Endothelial cell of umbilical vein (primary cell): ENCODE measurements around the gene SGPL1. TPM values are rescaled to one million over a fixed set of nuclear protein-coding genes. Genes with fewer than 3 reads are reported as not detected.

Experiments used
- BruUV-seq: library from RNA; stranded (reverse); fragments of 400-500 nt; replicated peaks from 2 replicates; lab custom pipeline; 2021; lab: Mats Ljungman, UMichigan
- CTCF ChIA-PET: fragments of 300-600, 350-600 bp; sonication (Branson Sonifier 250); formaldehyde crosslinking; loops from one replicate; lab custom pipeline; 2021; ENCODE audit warnings: antibody characterized with exemption, inconsistent platforms; lab: Charles Lee
- POLR2A ChIA-PET: fragments of 300-600, 350-600 bp; sonication (Branson Sonifier 250); formaldehyde crosslinking; loops from one replicate; lab custom pipeline; 2021; ENCODE audit warnings: antibody characterized with exemption, inconsistent platforms; lab: Charles Lee
- DNase-seq: peaks from one replicate; pipeline ENCODE4 v3.0.0-alpha.2; 2011; ENCODE audit warnings: low read depth, low spot score
- FAIRE-seq: peaks from 2 replicates; lab custom pipeline; 2011; peaks lifted over from hg19 to GRCh38; lab: Jason Lieb, UNC
- H2AFZ ChIP-seq: 2 replicates; pipeline ENCODE4 v1.6.0; 2012; ENCODE audit warnings: low read depth, low read length, control low read depth, inconsistent platforms
- H3K27ac ChIP-seq: 2 replicates; pipeline ENCODE4 v1.5.1; 2011; ENCODE audit warnings: low read depth, mild to moderate bottlenecking, control low read depth, low read length, moderate library complexity; ENCODE audit not compliant: insufficient read depth
- H3K27me3 ChIP-seq, 2 experiments: 2 replicates each; pipeline versions ENCODE4 v1.6.0 to v1.6.1; 2011; ENCODE audit warnings: low read length in 2 of 2, mixed read lengths in 1 of 2; ENCODE audit not compliant: control insufficient read depth in 2 of 2, insufficient read depth in 2 of 2
- H3K36me3 ChIP-seq, 2 experiments: 2 replicates in 1 of 2; 3 replicates in 1 of 2; pipeline ENCODE4 v1.5.1; 2011; ENCODE audit warnings: low read length in 2 of 2, mild to moderate bottlenecking in 1 of 2, moderate library complexity in 1 of 2; ENCODE audit not compliant: control insufficient read depth in 2 of 2, insufficient read depth in 2 of 2; ENCODE audit errors: extremely low read depth in 1 of 2
- H3K4me1 ChIP-seq: 3 replicates; pipeline ENCODE4 v1.5.1; 2011; ENCODE audit warnings: mild to moderate bottlenecking, low read length; ENCODE audit not compliant: control insufficient read depth, insufficient read depth; ENCODE audit errors: extremely low read depth
- H3K4me2 ChIP-seq: 2 replicates; pipeline ENCODE4 v1.6.1; 2011; ENCODE audit warnings: low read length, control low read depth, mixed read lengths; ENCODE audit not compliant: insufficient read depth
- H3K4me3 ChIP-seq, 3 experiments: fragments of 200-600 bp in 1 of 3; sonication (generic), shearing (Covaris generic) in 1 of 3; replicated peaks in 1 of 3; 2 replicates each; pipeline ENCODE4 v1.5.1; 2011 to 2016; ENCODE audit warnings: control low read depth in 3 of 3, low read length in 3 of 3, mild to moderate bottlenecking in 2 of 3, inconsistent platforms in 1 of 3, low read depth in 1 of 3, moderate library complexity in 1 of 3; ENCODE audit not compliant: insufficient read depth in 1 of 3
- H3K79me2 ChIP-seq: 2 replicates; pipeline ENCODE4 v1.6.0; 2012; ENCODE audit warnings: low read length, inconsistent platforms; ENCODE audit not compliant: control insufficient read depth, insufficient read depth
- H3K9ac ChIP-seq: replicated peaks from 2 replicates; pipeline ENCODE3; 2011; ENCODE audit warnings: low read length, control low read depth; ENCODE audit not compliant: insufficient read depth; ENCODE audit errors: extremely low read depth
- H3K9me1 ChIP-seq: replicated peaks from 3 replicates; pipeline ENCODE4 v1.6.0; 2011; ENCODE audit warnings: mild to moderate bottlenecking, low read length; ENCODE audit not compliant: control insufficient read depth, insufficient read depth; ENCODE audit errors: extremely low read depth
- H3K9me3 ChIP-seq: replicated peaks from 2 replicates; pipeline ENCODE4 v1.5.1; 2012; ENCODE audit warnings: low read length, inconsistent platforms; ENCODE audit not compliant: control insufficient read depth, insufficient read depth
- H4K20me1 ChIP-seq: replicated peaks from 2 replicates; pipeline ENCODE3; 2011; ENCODE audit warnings: mild to moderate bottlenecking, low read length; ENCODE audit not compliant: control insufficient read depth, insufficient read depth; ENCODE audit errors: extremely low read depth
- EZH2 ChIP-seq: IDR thresholded peaks from 2 replicates; pipeline ENCODE4 v1.6.1; 2012; ENCODE audit warnings: borderline replicate concordance, low read depth, mild to moderate bottlenecking, moderate library complexity, low read length, inconsistent platforms; ENCODE audit not compliant: severe bottlenecking
- FOS ChIP-seq: IDR thresholded peaks from 2 replicates; pipeline ENCODE4 v1.6.1; 2011; ENCODE audit warnings: mild to moderate bottlenecking, low read length, moderate library complexity, borderline replicate concordance; ENCODE audit not compliant: insufficient read depth
- GATA2 ChIP-seq: IDR thresholded peaks from 2 replicates; pipeline ENCODE4 v1.7.0; 2011; ENCODE audit warnings: low read depth, mild to moderate bottlenecking, moderate library complexity, mixed read lengths, low read length; ENCODE audit not compliant: insufficient read length, insufficient read depth
- JUN ChIP-seq: IDR thresholded peaks from 2 replicates; pipeline ENCODE4 v1.6.1; 2011; ENCODE audit warnings: borderline replicate concordance, low read depth; ENCODE audit not compliant: insufficient read length, insufficient read depth
- MYC ChIP-seq: IDR thresholded peaks from one replicate; pipeline ENCODE4 v1.6.1; 2011; ENCODE audit warnings: mild to moderate bottlenecking, low read depth, low read length
- POLR2A ChIP-seq: IDR thresholded peaks from 2 replicates; pipeline ENCODE4 v1.6.1; 2012; ENCODE audit warnings: low read depth, mild to moderate bottlenecking, control low read depth, low read length
- POLR2AphosphoS5 ChIP-seq: IDR thresholded peaks from 2 replicates; pipeline ENCODE4 v1.6.1; 2012; ENCODE audit warnings: low read depth, mild to moderate bottlenecking, control low read depth, low read length, moderate library complexity; ENCODE audit not compliant: insufficient read depth
- dilution Hi-C: fragments of 300-500 bp; cut with MboI; formaldehyde crosslinking; loops from one replicate; pipeline ENCODE4 v1.15.0; 2019; ENCODE audit warnings: low sequenced_read_pairs; ENCODE audit not compliant: extremely low pct_ligation_motif_present
- intact Hi-C: fragments of 100-400 bp; cut with micrococcal nuclease; formaldehyde crosslinking; loops from one replicate; pipeline ENCODE4 v1.10.0; 2022
- polyA plus RNA-seq, 4 experiments: library from polyadenylated mRNA; depleted of rRNA in 3 of 4; stranded (reverse) in 3 of 4; unstranded in 1 of 4; fragments of >200 nt; gene quantifications; 2 replicates each; pipeline versions ENCODE4 v1.2.1 to v1.2.3, GENCODE V29; 2011 to 2012; ENCODE audit warnings: missing spikeins in 1 of 4
- total RNA-seq: library from RNA; stranded (reverse); gene quantifications from 2 replicates; pipeline ENCODE4 v1.2.3, GENCODE V29; 2021
- TF ChIP-seq, protein P1 (sequence below): IDR thresholded peaks from 2 replicates; pipeline ENCODE4 v1.6.1; 2011; ENCODE audit not compliant: insufficient read depth, insufficient read length
- TF ChIP-seq, protein P2 (sequence below), 2 donors: IDR thresholded peaks; 1 replicate in 1 of 2; 2 replicates in 1 of 2; pipeline ENCODE4 v1.5.1; 2011; ENCODE audit warnings: low read length in 2 of 2, mild to moderate bottlenecking in 2 of 2, moderate library complexity in 2 of 2, control low read depth in 1 of 2, inconsistent platforms in 1 of 2, low read depth in 1 of 2; ENCODE audit not compliant: insufficient read depth in 1 of 2; ENCODE audit errors: extremely low read depth in 1 of 2

The SGPL1 gene
- total and polyA plus RNA-seq, 2 donors (not counting 3 experiments of a cell fraction or from before 2014, with no cell fraction given), result 11.4 to 25.2 TPM

DNA sequence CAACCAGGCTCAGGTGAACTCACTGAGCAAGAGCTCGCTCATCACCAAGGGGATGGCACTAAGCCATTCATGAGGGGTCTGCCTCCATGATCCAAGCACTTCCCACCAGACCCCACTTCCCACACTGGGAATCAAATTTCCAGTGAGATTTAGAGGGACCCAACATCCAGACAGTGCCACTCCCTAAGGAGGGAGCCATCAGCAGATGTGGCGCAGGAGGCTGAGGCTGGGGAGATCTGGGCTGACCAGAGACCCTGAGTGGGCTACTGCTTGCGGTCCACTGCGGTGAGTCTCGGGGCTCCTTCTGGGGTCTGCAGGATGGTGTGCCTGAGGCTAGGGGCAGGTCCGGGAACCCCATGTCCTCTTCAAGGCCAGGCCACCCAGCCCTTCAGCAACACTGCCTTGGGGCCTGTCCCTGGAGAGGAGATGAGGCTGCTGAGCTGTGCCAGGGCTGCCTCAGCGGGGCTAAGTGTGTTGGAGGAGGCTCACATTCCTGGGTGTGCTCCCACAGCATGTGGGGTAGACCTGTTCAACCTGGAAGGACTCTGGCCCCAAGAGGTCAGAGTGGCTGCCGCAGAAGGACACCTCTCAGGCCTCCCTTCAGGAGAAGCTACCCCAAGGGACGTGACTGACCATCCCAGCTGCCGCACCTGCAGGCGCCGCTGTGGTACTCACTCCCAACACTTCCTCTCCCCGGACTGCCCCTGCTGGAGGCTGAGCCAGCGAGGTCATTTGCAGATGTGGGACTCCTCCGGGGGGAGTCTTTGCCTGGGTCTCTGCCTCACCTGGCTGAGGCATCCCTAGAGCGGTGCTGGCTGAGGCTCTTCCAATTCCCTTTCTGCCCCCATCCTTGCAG, 95.0 kb downstream of the SGPL1 start:
- H3K4me1 ChIP-seq, result no peaks in the 10 kb centered on the region
- no peak overlapping the region for H2AFZ ChIP-seq
- intact Hi-C loops, result no loop called here
- H4K20me1 ChIP-seq, result no peaks in the 10 kb centered on the region
- no peaks in the 10 kb centered on the region for H3K36me3 ChIP-seq
- peaks cover 0 to 4% of the 10 kb centered on the region in 2 experiments for H3K27me3 ChIP-seq
- H3K4me3 ChIP-seq, result no peak overlapping the region
- BruUV-seq, result no TSS peak
- ChIA-PET POLR2A (no interaction called here), CTCF (interaction anchor here (1.0 to 1.4 kb wide), 2 partner anchors 8 to 14 kb away, joined by 5 to 6 read pairs; no protein-coding TSS in a partner anchor)
- H3K9ac ChIP-seq, result no peak overlapping the region
- H3K9me1 ChIP-seq, result no peaks in the 10 kb centered on the region
- TF ChIP-seq FOS (no peak), POLR2A (no peak), MYC (no peak), JUN (no peak), EZH2 (no peak), GATA2 (no peak), POLR2AphosphoS5 (no peak)
- TF ChIP-seq, protein P1, sequence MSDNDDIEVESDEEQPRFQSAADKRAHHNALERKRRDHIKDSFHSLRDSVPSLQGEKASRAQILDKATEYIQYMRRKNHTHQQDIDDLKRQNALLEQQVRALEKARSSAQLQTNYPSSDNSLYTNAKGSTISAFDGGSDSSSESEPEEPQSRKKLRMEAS, result no peak
- TF ChIP-seq, protein P2, sequence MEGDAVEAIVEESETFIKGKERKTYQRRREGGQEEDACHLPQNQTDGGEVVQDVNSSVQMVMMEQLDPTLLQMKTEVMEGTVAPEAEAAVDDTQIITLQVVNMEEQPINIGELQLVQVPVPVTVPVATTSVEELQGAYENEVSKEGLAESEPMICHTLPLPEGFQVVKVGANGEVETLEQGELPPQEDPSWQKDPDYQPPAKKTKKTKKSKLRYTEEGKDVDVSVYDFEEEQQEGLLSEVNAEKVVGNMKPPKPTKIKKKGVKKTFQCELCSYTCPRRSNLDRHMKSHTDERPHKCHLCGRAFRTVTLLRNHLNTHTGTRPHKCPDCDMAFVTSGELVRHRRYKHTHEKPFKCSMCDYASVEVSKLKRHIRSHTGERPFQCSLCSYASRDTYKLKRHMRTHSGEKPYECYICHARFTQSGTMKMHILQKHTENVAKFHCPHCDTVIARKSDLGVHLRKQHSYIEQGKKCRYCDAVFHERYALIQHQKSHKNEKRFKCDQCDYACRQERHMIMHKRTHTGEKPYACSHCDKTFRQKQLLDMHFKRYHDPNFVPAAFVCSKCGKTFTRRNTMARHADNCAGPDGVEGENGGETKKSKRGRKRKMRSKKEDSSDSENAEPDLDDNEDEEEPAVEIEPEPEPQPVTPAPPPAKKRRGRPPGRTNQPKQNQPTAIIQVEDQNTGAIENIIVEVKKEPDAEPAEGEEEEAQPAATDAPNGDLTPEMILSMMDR (IDR thresholded peaks at IDR 0.05; ENCODE audit: extremely low read depth in 1 of 2, insufficient read depth in 1 of 2, low read depth in 1 of 2, low read length in 2 of 2), result no peak
- no peak overlapping the region for H3K4me2 ChIP-seq
- DNase-seq (no peak), FAIRE-seq (no peak)
- H3K27ac ChIP-seq, result no peak overlapping the region
- dilution Hi-C loops, result no loop called here
- no peaks in the 10 kb centered on the region for H3K9me3 ChIP-seq
- no peaks in the 10 kb centered on the region for H3K79me2 ChIP-seq
